ENCODE measurements around the gene RGS6. TPM values are rescaled to one million over a fixed set of nuclear protein-coding genes. Genes with fewer than 3 reads are reported as not detected.

Gene RGS6
- total and polyA plus RNA-seq, 4 donors = 0.06 to 5.3 (median 0.17) TPM; not detected in 1

DNA sequence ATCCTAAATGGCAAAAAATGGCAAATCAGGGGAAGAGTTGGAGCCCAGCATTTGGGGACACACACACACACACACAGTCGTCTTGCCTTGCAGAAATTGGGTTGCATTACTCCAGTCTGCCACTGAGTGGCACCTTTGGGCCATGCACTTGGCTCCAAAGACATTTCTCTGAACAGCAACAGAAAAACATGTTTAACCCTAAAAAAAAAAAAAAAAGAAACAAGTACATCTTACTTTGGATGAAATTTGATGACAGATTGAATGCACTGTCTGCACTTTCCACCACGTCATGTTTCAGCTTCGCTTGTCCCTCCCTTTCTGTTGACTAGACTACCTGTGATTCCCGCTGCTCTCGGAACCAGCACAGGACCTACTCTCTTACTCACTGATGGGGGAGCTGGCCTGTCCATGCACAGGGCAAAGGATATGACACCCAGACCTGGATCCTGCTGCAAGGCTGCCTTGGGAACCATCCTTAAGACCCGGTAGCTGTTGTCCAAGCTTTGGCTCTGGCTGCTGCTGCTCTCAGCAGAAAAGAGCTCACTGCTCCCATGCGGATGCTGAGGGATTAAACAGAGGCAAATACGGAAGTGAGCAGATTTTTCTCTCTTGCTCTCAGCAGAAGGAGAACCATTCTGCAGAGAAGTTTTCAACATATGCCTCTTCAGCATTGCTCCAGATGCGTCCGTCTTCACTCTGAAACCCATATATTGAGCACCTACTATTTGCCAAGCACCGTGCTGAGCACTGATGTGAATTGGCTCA is 584.9 kb downstream of the RGS6 start:
- H3K4me3 ChIP-seq (ENCODE audit: low read depth in 1 of 3, low read length in 3 of 3) = no peak overlapping the region
- H3K9ac ChIP-seq (ENCODE audit: low read depth in 1 of 2, low read length in 2 of 2) = no peak overlapping the region
- H3K27ac ChIP-seq (ENCODE audit: low read depth in 1 of 2, low read length in 2 of 2) = no peak overlapping the region
- no peaks in the 10 kb centered on the region for H3K27me3 ChIP-seq (ENCODE audit: control insufficient read depth in 4 of 4, insufficient read depth in 4 of 4, low read length in 3 of 4)
- H3K36me3 ChIP-seq (ENCODE audit: control insufficient read depth in 4 of 4, insufficient read depth in 3 of 4, low read depth in 1 of 4, low read length in 3 of 4) = no peaks in the 10 kb centered on the region
- peak; percentile 73 for DNase-seq (ENCODE audit: low spot score)
- peaks cover 0 to 4% (median 2%) of the 10 kb centered on the region in 4 donors for H3K4me1 ChIP-seq (ENCODE audit: control insufficient read depth in 4 of 4, insufficient read depth in 4 of 4, low read length in 3 of 4)
- H3K9me3 ChIP-seq (ENCODE audit: control insufficient read depth in 4 of 4, low read length in 3 of 4) = no peaks in the 10 kb centered on the region
- WGBS = 62% methylated on average over 11 of the region's 11 CpGs
- TF ChIP-seq, protein P1, sequence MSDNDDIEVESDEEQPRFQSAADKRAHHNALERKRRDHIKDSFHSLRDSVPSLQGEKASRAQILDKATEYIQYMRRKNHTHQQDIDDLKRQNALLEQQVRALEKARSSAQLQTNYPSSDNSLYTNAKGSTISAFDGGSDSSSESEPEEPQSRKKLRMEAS (IDR thresholded peaks at IDR 0.05) = no peak
- TF ChIP-seq CTCF (IDR thresholded peaks at IDR 0.05; ENCODE audit: low read depth, low read length, missing input control) = peak; percentile 97
- no peak for TF ChIP-seq NR2F2 (IDR thresholded peaks at IDR 0.05)
- TF ChIP-seq RAD21 (IDR thresholded peaks at IDR 0.05) = peak; percentile 99
- TF ChIP-seq ZBTB33 (IDR thresholded peaks at IDR 0.05) = no peak

DNA sequence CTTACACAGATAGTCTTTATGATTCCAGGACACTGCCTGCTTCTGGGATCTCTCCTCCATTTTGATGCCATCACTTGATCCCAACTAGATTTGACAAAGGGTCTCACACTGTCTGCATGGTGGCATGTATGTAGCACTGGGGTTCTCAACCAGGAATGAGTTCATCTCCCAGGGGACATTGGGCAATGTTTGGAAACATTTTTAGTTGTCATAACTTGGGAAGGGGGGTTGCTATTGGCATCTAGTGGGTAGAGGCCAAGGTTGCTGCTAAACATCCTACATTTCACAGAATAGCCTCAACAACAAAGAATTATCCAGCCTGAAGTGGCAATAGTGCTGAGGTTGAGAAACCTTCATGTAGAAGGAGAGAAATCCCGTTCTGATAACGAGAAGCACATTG is 585.5 kb downstream of the RGS6 start:
- H3K36me3 ChIP-seq (ENCODE audit: control insufficient read depth in 4 of 4, insufficient read depth in 3 of 4, low read depth in 1 of 4, low read length in 3 of 4) = no peaks in the 10 kb centered on the region
- H3K27ac ChIP-seq (ENCODE audit: low read depth in 1 of 2, low read length in 2 of 2) = no peak overlapping the region
- H3K9me3 ChIP-seq (ENCODE audit: control insufficient read depth in 4 of 4, low read length in 3 of 4) = no peaks in the 10 kb centered on the region
- H3K27me3 ChIP-seq (ENCODE audit: control insufficient read depth in 4 of 4, insufficient read depth in 4 of 4, low read length in 3 of 4) = no peaks in the 10 kb centered on the region
- no peak for DNase-seq (ENCODE audit: low spot score)
- no peak overlapping the region for H3K4me3 ChIP-seq (ENCODE audit: low read depth in 1 of 3, low read length in 3 of 3)
- 80% methylated on average over 2 of the region's 2 CpGs for WGBS
- H3K9ac ChIP-seq (ENCODE audit: low read depth in 1 of 2, low read length in 2 of 2) = no peak overlapping the region
- TF ChIP-seq TAF1 (conservative IDR thresholded peaks at IDR 0.05) (no peak), FOXA1 (IDR thresholded peaks at IDR 0.05) (no peak), SP1 (IDR thresholded peaks at IDR 0.05) (no peak), RXRA (IDR thresholded peaks at IDR 0.05) (no peak), NR2F2 (IDR thresholded peaks at IDR 0.05) (no peak), YY1 (IDR thresholded peaks at IDR 0.05) (no peak), CTCF (IDR thresholded peaks at IDR 0.05; ENCODE audit: low read depth, low read length, missing input control) (no peak), GABPA (IDR thresholded peaks at IDR 0.05 in 1 of 2, conservative IDR thresholded peaks at IDR 0.05 in 1 of 2) (no peak), ZBTB33 (IDR thresholded peaks at IDR 0.05) (no peak), HNF4G (IDR thresholded peaks at IDR 0.05) (no peak), EGR1 (IDR thresholded peaks at IDR 0.05; ENCODE audit: low read depth in 2 of 2) (no peak), FOXA2 (IDR thresholded peaks at IDR 0.05) (no peak)
- TF ChIP-seq, protein P1 (IDR thresholded peaks at IDR 0.05) = no peak
- TF ChIP-seq, protein P2, sequence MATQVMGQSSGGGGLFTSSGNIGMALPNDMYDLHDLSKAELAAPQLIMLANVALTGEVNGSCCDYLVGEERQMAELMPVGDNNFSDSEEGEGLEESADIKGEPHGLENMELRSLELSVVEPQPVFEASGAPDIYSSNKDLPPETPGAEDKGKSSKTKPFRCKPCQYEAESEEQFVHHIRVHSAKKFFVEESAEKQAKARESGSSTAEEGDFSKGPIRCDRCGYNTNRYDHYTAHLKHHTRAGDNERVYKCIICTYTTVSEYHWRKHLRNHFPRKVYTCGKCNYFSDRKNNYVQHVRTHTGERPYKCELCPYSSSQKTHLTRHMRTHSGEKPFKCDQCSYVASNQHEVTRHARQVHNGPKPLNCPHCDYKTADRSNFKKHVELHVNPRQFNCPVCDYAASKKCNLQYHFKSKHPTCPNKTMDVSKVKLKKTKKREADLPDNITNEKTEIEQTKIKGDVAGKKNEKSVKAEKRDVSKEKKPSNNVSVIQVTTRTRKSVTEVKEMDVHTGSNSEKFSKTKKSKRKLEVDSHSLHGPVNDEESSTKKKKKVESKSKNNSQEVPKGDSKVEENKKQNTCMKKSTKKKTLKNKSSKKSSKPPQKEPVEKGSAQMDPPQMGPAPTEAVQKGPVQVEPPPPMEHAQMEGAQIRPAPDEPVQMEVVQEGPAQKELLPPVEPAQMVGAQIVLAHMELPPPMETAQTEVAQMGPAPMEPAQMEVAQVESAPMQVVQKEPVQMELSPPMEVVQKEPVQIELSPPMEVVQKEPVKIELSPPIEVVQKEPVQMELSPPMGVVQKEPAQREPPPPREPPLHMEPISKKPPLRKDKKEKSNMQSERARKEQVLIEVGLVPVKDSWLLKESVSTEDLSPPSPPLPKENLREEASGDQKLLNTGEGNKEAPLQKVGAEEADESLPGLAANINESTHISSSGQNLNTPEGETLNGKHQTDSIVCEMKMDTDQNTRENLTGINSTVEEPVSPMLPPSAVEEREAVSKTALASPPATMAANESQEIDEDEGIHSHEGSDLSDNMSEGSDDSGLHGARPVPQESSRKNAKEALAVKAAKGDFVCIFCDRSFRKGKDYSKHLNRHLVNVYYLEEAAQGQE (IDR thresholded peaks at IDR 0.05) = no peak
- H3K4me1 ChIP-seq (ENCODE audit: control insufficient read depth in 4 of 4, insufficient read depth in 4 of 4, low read length in 3 of 4) = peaks cover 0 to 5% (median 3%) of the 10 kb centered on the region in 4 donors
